Ishikawa (cell line): ENCODE measurements around the gene AASS.

Experiments used
- CEBPB ChIP-seq: IDR thresholded peaks from 2 replicates; pipeline ENCODE4 v1.6.1; 2012
- CREB1 ChIP-seq: IDR thresholded peaks from 2 replicates; pipeline ENCODE4 v1.6.1; 2012; ENCODE audit warnings: low read depth
- EP300 ChIP-seq: IDR thresholded peaks from 2 replicates; pipeline ENCODE4 v1.6.1; 2012; ENCODE audit warnings: borderline replicate concordance
- FOXM1 ChIP-seq: IDR thresholded peaks from 2 replicates; pipeline ENCODE4 v1.6.1; 2012; ENCODE audit warnings: low read depth, borderline replicate concordance
- TAF1 ChIP-seq: IDR thresholded peaks from 2 replicates; pipeline ENCODE4 v1.6.1; 2012; ENCODE audit warnings: low read depth, mild to moderate bottlenecking
- TEAD4 ChIP-seq: IDR thresholded peaks from 2 replicates; pipeline ENCODE4 v1.6.1; 2012
- TF ChIP-seq, protein P1 (sequence below): IDR thresholded peaks from 2 replicates; pipeline ENCODE4 v1.6.1; 2012; ENCODE audit warnings: low read depth, mild to moderate bottlenecking
- TF ChIP-seq, protein P2 (sequence below): IDR thresholded peaks from 2 replicates; pipeline ENCODE4 v1.6.1; 2012

DNA sequence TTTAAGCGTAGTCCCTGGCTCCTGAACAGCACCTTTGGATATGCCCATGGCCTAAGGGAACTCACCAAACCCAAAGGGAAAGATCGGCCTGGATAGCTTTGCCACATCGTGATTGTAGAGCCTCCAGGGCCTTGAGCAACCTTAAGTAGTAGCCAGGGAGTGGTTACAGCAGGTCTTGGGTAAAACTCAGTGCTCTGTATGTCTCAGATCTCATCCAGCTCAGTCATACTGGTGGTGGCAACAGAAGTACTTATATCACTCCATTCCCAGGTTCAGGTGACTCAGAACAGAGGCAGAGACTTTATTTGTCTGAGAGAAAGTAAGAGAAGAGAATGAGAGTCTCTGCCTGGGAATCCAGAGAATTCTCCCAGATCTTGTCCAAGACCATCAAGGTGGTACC lies 39.1 kb upstream of the AASS start:
- TF ChIP-seq CREB1 (no peak), FOXM1 (no peak), TEAD4 (no peak), EP300 (no peak), CEBPB (no peak), TAF1 (no peak)
- TF ChIP-seq, protein P1, sequence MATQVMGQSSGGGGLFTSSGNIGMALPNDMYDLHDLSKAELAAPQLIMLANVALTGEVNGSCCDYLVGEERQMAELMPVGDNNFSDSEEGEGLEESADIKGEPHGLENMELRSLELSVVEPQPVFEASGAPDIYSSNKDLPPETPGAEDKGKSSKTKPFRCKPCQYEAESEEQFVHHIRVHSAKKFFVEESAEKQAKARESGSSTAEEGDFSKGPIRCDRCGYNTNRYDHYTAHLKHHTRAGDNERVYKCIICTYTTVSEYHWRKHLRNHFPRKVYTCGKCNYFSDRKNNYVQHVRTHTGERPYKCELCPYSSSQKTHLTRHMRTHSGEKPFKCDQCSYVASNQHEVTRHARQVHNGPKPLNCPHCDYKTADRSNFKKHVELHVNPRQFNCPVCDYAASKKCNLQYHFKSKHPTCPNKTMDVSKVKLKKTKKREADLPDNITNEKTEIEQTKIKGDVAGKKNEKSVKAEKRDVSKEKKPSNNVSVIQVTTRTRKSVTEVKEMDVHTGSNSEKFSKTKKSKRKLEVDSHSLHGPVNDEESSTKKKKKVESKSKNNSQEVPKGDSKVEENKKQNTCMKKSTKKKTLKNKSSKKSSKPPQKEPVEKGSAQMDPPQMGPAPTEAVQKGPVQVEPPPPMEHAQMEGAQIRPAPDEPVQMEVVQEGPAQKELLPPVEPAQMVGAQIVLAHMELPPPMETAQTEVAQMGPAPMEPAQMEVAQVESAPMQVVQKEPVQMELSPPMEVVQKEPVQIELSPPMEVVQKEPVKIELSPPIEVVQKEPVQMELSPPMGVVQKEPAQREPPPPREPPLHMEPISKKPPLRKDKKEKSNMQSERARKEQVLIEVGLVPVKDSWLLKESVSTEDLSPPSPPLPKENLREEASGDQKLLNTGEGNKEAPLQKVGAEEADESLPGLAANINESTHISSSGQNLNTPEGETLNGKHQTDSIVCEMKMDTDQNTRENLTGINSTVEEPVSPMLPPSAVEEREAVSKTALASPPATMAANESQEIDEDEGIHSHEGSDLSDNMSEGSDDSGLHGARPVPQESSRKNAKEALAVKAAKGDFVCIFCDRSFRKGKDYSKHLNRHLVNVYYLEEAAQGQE: no peak
- TF ChIP-seq, protein P2, sequence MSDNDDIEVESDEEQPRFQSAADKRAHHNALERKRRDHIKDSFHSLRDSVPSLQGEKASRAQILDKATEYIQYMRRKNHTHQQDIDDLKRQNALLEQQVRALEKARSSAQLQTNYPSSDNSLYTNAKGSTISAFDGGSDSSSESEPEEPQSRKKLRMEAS: no peak
